Stimulated activated CD8-positive, alpha-beta memory T cell treated with anti-CD3 and anti-CD28 coated beads, Interleukin-12 subunit alpha, Interleukin-12 subunit beta, amount 100 ng/mL, for 24 hours (primary cell): ENCODE results near the gene ANKRD1.
"Not testable (repeated sequence)": the region's sequence is repeated elsewhere in the genome, so short reads cannot be mapped to it uniquely, and the experiment has no call there.

Source experiments
- DNase-seq: peaks from one replicate; pipeline ENCODE4 v3.0.0-alpha.2; 2020; ENCODE audit errors: extremely low read depth

ANKRD1 gene

DNA sequence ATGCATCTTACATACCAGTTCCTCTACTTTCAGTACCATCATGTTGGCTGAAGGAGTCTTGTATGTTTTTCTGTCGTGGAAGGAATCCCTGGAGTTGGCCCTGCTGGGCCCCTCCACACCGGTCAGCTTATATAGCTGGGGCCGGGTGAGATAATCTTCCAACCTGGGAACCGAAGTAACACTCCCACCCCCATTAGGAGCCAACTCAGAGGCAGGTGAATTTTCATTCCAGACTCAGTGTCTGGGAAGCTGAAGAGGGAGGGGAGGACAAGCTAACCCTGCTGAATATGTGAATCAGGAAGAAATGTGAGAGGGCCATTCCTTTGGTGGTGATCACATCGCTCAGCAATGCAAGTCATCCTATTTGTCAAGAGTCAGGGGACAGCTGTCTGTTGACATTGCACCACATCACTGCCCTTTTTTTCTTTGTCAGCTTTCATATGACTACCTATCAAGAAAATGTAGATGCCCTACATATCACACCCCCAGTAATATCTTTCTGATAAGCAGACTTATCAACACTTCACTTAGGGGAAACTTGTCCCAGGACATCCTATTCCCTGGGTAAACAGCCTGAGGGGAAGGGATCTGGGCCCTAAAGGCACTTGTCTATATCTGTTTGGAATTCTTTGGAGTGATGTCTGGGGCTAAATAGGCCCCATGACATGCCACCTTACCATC is at the start of gene ANKRD1:
Gene ANKRD1 (minus strand): TSS at position 102 of the 681 bp plus-strand sequence. CDS start 60 bp downstream, at position 42.
- no peak for DNase-seq

- no peak for DNase-seq
Observed at GRCh38 chr10:90969947-90970673, 49.2 kb upstream of the ANKRD1 start.

GRCh38 chr10:90969121-90969534 is 48.2 kb upstream of the ANKRD1 start:
- DNase-seq = no peak

GRCh38 chr10:90968328-90969081 is 47.6 kb upstream of the ANKRD1 start:
- no peak for DNase-seq

- DNase-seq = no peak
Observed at GRCh38 chr10:90967865-90968264, 47.0 kb upstream of the ANKRD1 start.

GRCh38 chr10:90966146-90966545 is 45.3 kb upstream of the ANKRD1 start:
- no peak for DNase-seq

GRCh38 chr10:90965720-90966119 is 44.8 kb upstream of the ANKRD1 start:
- DNase-seq = no peak

DNA sequence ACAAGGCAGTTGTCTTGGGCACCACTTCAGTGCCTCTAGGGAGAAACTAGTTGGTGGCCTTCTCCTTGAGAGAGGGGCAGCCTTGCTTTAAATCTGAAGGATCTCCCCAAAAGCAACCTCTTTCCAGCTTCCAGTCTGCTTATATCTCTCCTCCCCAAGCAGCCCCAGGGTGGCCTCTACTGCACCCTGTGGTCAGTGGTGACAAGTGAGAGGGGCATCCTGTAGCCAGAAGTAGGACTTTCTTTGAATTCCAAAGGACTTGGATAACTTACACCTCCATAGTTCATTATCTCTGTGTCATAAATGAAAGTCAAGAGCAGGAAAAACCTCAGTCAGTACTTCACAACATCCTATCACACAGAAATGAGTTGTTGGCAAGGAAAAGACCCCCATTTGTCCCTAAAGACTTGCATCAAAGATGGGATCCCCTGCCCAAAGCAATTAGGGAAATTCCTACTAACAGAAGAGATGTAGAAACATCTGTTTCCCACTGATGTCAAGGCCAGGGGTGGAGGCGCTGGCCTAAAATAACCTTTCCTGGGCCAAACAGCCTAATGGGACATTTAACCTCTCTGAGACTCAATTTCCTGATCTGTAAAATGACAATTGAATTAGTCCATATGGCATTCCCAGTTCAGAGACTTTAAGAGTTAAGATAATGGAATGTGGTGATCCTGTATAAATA is 44.0 kb upstream of the ANKRD1 start:
- DNase-seq = no peak

- DNase-seq = no peak
Observed at GRCh38 chr10:90963331-90963730, 42.4 kb upstream of the ANKRD1 start.

- no peak for DNase-seq
Observed at GRCh38 chr10:90960355-90960814, 39.5 kb upstream of the ANKRD1 start.

GRCh38 chr10:90959826-90960225 is 38.9 kb upstream of the ANKRD1 start:
- DNase-seq = no peak

DNA sequence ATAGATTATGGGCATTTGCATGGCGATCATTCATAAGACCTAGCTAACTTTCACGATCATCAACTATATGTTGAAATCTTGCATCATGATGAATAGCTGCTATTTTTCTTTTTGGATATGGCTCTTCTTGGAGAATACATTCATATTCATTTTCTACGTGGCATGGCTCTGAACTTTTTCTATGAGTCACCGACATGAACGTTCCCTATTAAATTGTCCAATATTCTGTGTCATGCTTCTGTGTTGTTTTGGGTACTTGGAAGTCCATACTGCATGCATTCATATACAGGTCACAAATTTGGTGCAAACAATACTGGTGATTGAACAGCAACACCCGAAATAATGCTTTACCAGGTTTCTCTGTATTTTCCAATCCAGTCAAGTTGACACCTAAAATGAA is 37.9 kb upstream of the ANKRD1 start:
- DNase-seq = no peak

GRCh38 chr10:90947030-90947960 is 26.4 kb upstream of the ANKRD1 start:
- DNase-seq = no peak

- DNase-seq = no peak
Observed at GRCh38 chr10:90945491-90946070, 24.7 kb upstream of the ANKRD1 start.

DNA sequence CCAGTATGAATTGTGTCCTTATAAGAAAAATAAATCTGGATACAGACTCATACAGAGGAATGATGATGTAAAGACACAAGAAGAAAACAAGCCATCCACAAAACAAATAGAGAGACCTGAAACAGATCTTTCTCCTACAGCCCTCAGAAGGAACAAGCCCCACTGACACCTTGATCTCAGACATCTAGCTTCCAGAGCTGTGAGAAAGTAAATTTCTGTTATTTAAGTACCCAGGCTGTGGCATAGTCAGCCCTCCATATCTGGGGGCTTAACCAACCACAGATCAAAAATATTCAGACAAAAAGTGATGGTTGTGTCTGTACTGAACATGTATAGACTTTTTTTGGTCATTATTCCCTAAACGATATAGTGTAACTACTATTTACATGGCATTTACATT is 23.9 kb upstream of the ANKRD1 start:
- no peak for DNase-seq

- not testable (repeated sequence) for DNase-seq
Observed at GRCh38 chr10:90942980-90943379, 22.1 kb upstream of the ANKRD1 start.

GRCh38 chr10:90939648-90940047 is 18.8 kb upstream of the ANKRD1 start:
- DNase-seq = no peak

GRCh38 chr10:90939116-90939515 is 18.2 kb upstream of the ANKRD1 start:
- DNase-seq = no peak

DNA sequence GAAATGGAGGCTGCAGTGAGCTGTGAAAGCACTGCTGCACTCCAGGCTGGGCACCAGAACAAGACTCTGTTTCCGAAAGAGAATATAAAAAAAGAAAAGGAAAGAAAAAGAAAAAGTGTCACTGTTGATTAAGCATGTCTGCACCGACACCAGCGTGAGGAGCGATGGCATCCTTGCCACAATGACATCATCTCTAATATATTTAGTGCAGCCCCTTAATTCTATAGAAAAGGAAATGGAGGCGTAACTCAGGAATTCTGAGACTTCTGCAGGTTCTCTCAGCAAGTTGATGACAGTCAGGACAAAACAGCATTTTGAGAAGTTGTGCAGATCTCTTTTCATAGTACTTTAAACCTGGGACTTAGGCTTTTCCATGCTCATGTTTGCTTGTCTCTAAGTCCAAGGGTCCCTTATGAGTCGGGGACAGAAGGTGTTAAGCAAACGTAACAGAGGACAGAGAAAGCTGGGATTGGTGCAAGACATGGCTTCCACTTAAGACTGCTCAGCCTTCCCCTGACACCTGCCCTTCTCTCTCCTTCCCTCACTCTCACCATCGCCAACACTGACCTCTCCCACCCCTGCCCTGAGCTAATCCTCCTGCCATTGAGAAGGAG is 16.9 kb upstream of the ANKRD1 start:
- DNase-seq = no peak

DNA sequence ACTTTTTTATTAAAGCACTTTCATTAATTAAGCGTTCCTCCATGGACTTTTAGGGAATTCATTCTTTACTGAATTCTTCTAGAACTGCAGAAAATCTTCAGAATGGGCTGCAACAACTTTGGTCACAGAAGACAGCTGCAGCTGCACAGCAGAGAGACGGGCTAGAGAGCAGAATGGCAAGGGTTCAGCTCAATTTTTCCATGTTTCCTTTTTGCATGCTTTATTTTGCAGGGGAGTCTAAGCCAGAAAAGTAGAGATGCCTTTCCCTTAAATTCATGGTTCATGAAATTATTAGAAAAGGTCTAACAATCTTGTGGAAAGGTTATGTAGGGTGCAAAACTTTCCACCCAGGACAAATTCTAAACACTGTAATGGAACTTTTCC is 15.4 kb upstream of the ANKRD1 start:
- DNase-seq = no peak
